Measurements from ENCODE around the gene SUZ12.
"Not testable (repeated sequence)": the region's sequence is repeated elsewhere in the genome, so short reads cannot be mapped to it uniquely, and the experiment has no call there.

SUZ12 gene

DNA sequence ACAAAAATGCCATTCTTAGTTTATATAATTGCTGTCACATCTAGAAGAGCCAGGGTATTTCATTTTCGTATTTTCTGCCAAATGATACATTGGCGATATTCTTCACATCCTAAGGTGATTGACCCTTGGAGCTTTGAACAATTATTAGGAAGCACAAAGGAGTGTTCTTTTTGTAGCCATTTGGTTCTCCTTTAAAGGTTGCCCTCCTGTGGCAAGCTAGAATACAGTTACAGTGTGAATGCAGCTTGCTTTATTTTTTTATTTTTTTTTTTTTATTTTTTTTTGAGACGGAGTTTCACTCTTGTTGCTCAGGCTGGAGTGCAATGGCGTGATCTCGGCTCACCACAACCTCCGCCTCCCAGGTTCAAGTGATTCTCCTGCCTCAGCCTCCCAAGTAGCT lies 24.1 kb upstream of the SUZ12 start:
- not testable (repeated sequence) for FAIRE-seq; DNase-seq (ENCODE audit: insufficient read length, low spot score)
- peak; percentile 19 for TF ChIP-seq CTCF (IDR thresholded peaks at IDR 0.05; ENCODE audit: insufficient read depth, missing control alignments)

GRCh38 chr17:31915456-31916100 lies 21.2 kb upstream of the SUZ12 start:
- TF ChIP-seq CTCF (IDR thresholded peaks at IDR 0.05; ENCODE audit: insufficient read depth, missing control alignments) = no peak
- no peak for DNase-seq (ENCODE audit: insufficient read length, low spot score)
- FAIRE-seq = no peak

- TF ChIP-seq CTCF (IDR thresholded peaks at IDR 0.05; ENCODE audit: insufficient read depth, missing control alignments) = no peak
- DNase-seq (ENCODE audit: insufficient read length, low spot score) (no peak), FAIRE-seq (no peak)
Measured at GRCh38 chr17:31916491-31917064, 20.2 kb upstream of the SUZ12 start.

- no peak for TF ChIP-seq CTCF (IDR thresholded peaks at IDR 0.05; ENCODE audit: insufficient read depth, missing control alignments)
- no peak for FAIRE-seq
- no peak for DNase-seq (ENCODE audit: insufficient read length, low spot score)
Measured at GRCh38 chr17:31917065-31917529, 19.7 kb upstream of the SUZ12 start.

DNA sequence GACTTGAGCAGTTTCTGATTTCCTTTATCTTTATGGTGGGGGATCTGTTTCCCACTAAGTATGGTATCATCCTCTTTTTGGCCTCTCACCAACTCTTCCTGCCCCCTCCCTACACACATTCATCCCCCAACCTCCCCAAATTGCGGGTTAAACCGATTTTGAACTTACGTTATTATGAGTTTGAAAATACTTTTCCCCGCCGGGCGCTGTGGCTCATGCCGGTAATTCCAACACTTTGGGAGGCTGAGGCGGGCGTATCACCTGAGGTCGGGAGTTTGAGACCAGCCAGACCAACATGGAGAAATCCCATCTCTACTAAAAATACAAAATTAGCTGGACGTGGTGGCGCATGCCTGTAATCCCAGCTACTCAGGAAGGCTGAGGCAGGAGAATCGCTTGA lies 19.1 kb upstream of the SUZ12 start:
- FAIRE-seq; DNase-seq (ENCODE audit: insufficient read length, low spot score): not testable (repeated sequence)

GRCh38 chr17:31918701-31919128 lies 18.1 kb upstream of the SUZ12 start:
- DNase-seq (ENCODE audit: insufficient read length, low spot score) (no peak), FAIRE-seq (no peak)
- no peak for TF ChIP-seq CTCF (IDR thresholded peaks at IDR 0.05; ENCODE audit: insufficient read depth, missing control alignments)

DNA sequence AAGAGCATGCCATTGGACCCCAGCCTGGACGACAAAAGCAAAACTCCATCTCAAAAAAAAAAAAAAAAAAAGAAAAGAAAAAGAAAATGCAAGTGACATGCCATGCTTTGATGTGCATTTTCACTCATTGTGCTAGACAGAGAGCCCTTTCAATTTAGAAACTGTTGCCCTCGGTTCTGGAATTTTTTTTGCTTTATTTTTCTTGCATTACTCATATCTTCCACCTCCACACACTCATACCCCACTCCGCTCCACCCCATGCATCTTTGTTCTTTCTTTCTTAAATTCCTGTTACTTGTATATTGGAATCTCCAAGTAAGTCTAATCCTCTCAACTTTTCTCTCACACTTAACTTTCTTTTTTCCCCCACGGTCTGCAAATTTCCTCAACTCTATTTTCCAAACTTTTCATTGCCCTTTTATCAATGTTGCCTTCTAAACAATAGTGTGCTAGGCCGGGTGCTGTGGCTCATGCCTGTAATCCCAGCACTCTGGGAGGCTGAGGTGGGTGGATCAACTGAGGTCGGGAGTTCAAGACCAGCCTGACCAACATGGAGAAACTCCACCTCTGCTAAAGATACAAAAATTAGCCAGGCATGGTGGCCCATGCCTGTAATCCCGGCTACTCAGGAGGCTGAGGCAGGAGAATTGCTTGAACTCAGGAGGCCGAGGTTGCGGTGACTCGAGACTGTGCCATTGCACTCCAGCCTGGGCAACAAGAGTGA lies 16.8 kb upstream of the SUZ12 start:
- FAIRE-seq = no peak
- no peak for TF ChIP-seq CTCF (IDR thresholded peaks at IDR 0.05; ENCODE audit: insufficient read depth, missing control alignments)
- no peak for DNase-seq (ENCODE audit: insufficient read length, low spot score)
